LNCAP (cell line): ENCODE data around the gene TERT.

Experiments used
- CTCF ChIP-seq: fragments of 450-650 bp; IDR thresholded peaks from 2 replicates; pipeline ENCODE4 v1.5.1; 2017; ENCODE audit warnings: mild to moderate bottlenecking

Gene TERT

GRCh38 chr5:1222621-1223277 lies 72.1 kb downstream of the TERT start:
- no peak for TF ChIP-seq CTCF

GRCh38 chr5:1222147-1222546 lies 72.7 kb downstream of the TERT start:
- TF ChIP-seq CTCF = no peak

- TF ChIP-seq CTCF = no peak
Observed at GRCh38 chr5:1221721-1222120, 73.1 kb downstream of the TERT start.

- TF ChIP-seq CTCF = no peak
Observed at GRCh38 chr5:1220831-1221230, 74.0 kb downstream of the TERT start.

- no peak for TF ChIP-seq CTCF
Observed at GRCh38 chr5:1220351-1220750, 74.5 kb downstream of the TERT start.

GRCh38 chr5:1219768-1220100 lies 75.1 kb downstream of the TERT start:
- no peak for TF ChIP-seq CTCF

- no peak for TF ChIP-seq CTCF
Observed at GRCh38 chr5:1219098-1219767, 75.6 kb downstream of the TERT start.
